ENCODE measurements around the gene IGF2R.

GRCh38 chr6:160085713-160086505 is 117.0 kb downstream of the IGF2R start:
- no peak for TF ChIP-seq CTCF (IDR thresholded peaks at IDR 0.05)
- TF ChIP-seq POLR2A (IDR thresholded peaks at IDR 0.05) = no peak

Data from lower leg skin (tissue), 3 donors.